ENCODE results near the gene CTCFL. TPM values are rescaled to one million over a fixed set of nuclear protein-coding genes. Genes with fewer than 3 reads are reported as not detected.

The CTCFL gene
- total RNA-seq, 2 donors from 2014 or later: 10.8 TPM; not detected in 1

- DNase-seq (ENCODE audit: low spot score): no peak
- 97% methylated on average over 12 of the region's 12 CpGs for WGBS
Measured at GRCh38 chr20:57563522-57563921, 38.6 kb upstream of the CTCFL start.

GRCh38 chr20:57562541-57563465 is 37.9 kb upstream of the CTCFL start:
- no peak for TF ChIP-seq POLR2A (IDR thresholded peaks at IDR 0.05)
- no peak for TF ChIP-seq POLR2AphosphoS5 (IDR thresholded peaks at IDR 0.05)
- TF ChIP-seq CTCF (IDR thresholded peaks at IDR 0.05): no peak
- Histone ChIP-seq H3K27ac (no peak overlapping the region), H3K27me3 (replicated peaks; ENCODE audit: insufficient read depth) (no peaks in the 10 kb centered on the region), H3K4me3 (no peak overlapping the region), H3K36me3 (no peaks in the 10 kb centered on the region), H3K4me1 (replicated peaks) (no peaks in the 10 kb centered on the region), H3K9me3 (no peaks in the 10 kb centered on the region)
- WGBS: 94% methylated on average over 35 of the region's 35 CpGs
- DNase-seq (ENCODE audit: low spot score): no peak
- intact Hi-C loops (cut with DNase I): no loop called here

More at GRCh38 chr20:57563522-57563921, 38.6 kb upstream of the CTCFL start:
- intact Hi-C loops (cut with DNase I): no loop called here
- Histone ChIP-seq H3K4me3 (no peak overlapping the region), H3K27ac (no peak overlapping the region), H3K9me3 (no peaks in the 10 kb centered on the region), H3K27me3 (replicated peaks; ENCODE audit: insufficient read depth) (no peaks in the 10 kb centered on the region), H3K4me1 (replicated peaks) (no peaks in the 10 kb centered on the region), H3K36me3 (no peaks in the 10 kb centered on the region)
- TF ChIP-seq POLR2AphosphoS5 (IDR thresholded peaks at IDR 0.05) (no peak), POLR2A (IDR thresholded peaks at IDR 0.05) (no peak), CTCF (IDR thresholded peaks at IDR 0.05) (no peak)

- H3K4me3 ChIP-seq: no peak overlapping the region
- intact Hi-C loops (cut with DNase I): no loop called here
- H3K4me1 ChIP-seq (replicated peaks): no peaks in the 10 kb centered on the region
Measured at GRCh38 chr20:57561356-57562279, 36.7 kb upstream of the CTCFL start.

More at GRCh38 chr20:57561356-57562279, 36.7 kb upstream of the CTCFL start:
- no peak for DNase-seq (ENCODE audit: low spot score)
- WGBS: 91% methylated on average over 24 of the region's 24 CpGs
- Histone ChIP-seq H3K27ac (no peak overlapping the region), H3K27me3 (replicated peaks; ENCODE audit: insufficient read depth) (no peaks in the 10 kb centered on the region), H3K9me3 (no peaks in the 10 kb centered on the region), H3K36me3 (no peaks in the 10 kb centered on the region)
- TF ChIP-seq POLR2AphosphoS5 (IDR thresholded peaks at IDR 0.05): no peak
- TF ChIP-seq POLR2A (IDR thresholded peaks at IDR 0.05): no peak
- TF ChIP-seq CTCF (IDR thresholded peaks at IDR 0.05): no peak
